Endothelial cell of umbilical vein (primary cell): ENCODE measurements around the gene DMBT1. TPM values are rescaled to one million over a fixed set of nuclear protein-coding genes. Genes with fewer than 3 reads are reported as not detected.

Experiments
- BruUV-seq: library from RNA; stranded (reverse); fragments of 400-500 nt; replicated peaks from 2 replicates; lab custom pipeline; 2021; lab: Mats Ljungman, UMichigan
- CTCF ChIA-PET: fragments of 300-600, 350-600 bp; sonication (Branson Sonifier 250); formaldehyde crosslinking; loops from one replicate; lab custom pipeline; 2021; ENCODE audit warnings: antibody characterized with exemption, inconsistent platforms; lab: Charles Lee
- POLR2A ChIA-PET: fragments of 300-600, 350-600 bp; sonication (Branson Sonifier 250); formaldehyde crosslinking; loops from one replicate; lab custom pipeline; 2021; ENCODE audit warnings: antibody characterized with exemption, inconsistent platforms; lab: Charles Lee
- DNase-seq: peaks from one replicate; pipeline ENCODE4 v3.0.0-alpha.2; 2011; ENCODE audit warnings: low read depth, low spot score
- FAIRE-seq: peaks from 2 replicates; lab custom pipeline; 2011; peaks lifted over from hg19 to GRCh38; lab: Jason Lieb, UNC
- H2AFZ ChIP-seq: 2 replicates; pipeline ENCODE4 v1.6.0; 2012; ENCODE audit warnings: low read depth, low read length, control low read depth, inconsistent platforms
- H3K27ac ChIP-seq: 2 replicates; pipeline ENCODE4 v1.5.1; 2011; ENCODE audit warnings: low read depth, mild to moderate bottlenecking, control low read depth, low read length, moderate library complexity; ENCODE audit not compliant: insufficient read depth
- H3K27me3 ChIP-seq, 2 experiments: 2 replicates each; pipeline versions ENCODE4 v1.6.0 to v1.6.1; 2011; ENCODE audit warnings: low read length in 2 of 2, mixed read lengths in 1 of 2; ENCODE audit not compliant: control insufficient read depth in 2 of 2, insufficient read depth in 2 of 2
- H3K36me3 ChIP-seq, 2 experiments: 2 replicates in 1 of 2; 3 replicates in 1 of 2; pipeline ENCODE4 v1.5.1; 2011; ENCODE audit warnings: low read length in 2 of 2, mild to moderate bottlenecking in 1 of 2, moderate library complexity in 1 of 2; ENCODE audit not compliant: control insufficient read depth in 2 of 2, insufficient read depth in 2 of 2; ENCODE audit errors: extremely low read depth in 1 of 2
- H3K4me1 ChIP-seq: 3 replicates; pipeline ENCODE4 v1.5.1; 2011; ENCODE audit warnings: mild to moderate bottlenecking, low read length; ENCODE audit not compliant: control insufficient read depth, insufficient read depth; ENCODE audit errors: extremely low read depth
- H3K4me2 ChIP-seq: 2 replicates; pipeline ENCODE4 v1.6.1; 2011; ENCODE audit warnings: low read length, control low read depth, mixed read lengths; ENCODE audit not compliant: insufficient read depth
- H3K4me3 ChIP-seq, 3 experiments: fragments of 200-600 bp in 1 of 3; sonication (generic), shearing (Covaris generic) in 1 of 3; replicated peaks in 1 of 3; 2 replicates each; pipeline ENCODE4 v1.5.1; 2011 to 2016; ENCODE audit warnings: control low read depth in 3 of 3, low read length in 3 of 3, mild to moderate bottlenecking in 2 of 3, inconsistent platforms in 1 of 3, low read depth in 1 of 3, moderate library complexity in 1 of 3; ENCODE audit not compliant: insufficient read depth in 1 of 3
- H3K79me2 ChIP-seq: 2 replicates; pipeline ENCODE4 v1.6.0; 2012; ENCODE audit warnings: low read length, inconsistent platforms; ENCODE audit not compliant: control insufficient read depth, insufficient read depth
- H3K9ac ChIP-seq: replicated peaks from 2 replicates; pipeline ENCODE3; 2011; ENCODE audit warnings: low read length, control low read depth; ENCODE audit not compliant: insufficient read depth; ENCODE audit errors: extremely low read depth
- H3K9me1 ChIP-seq: replicated peaks from 3 replicates; pipeline ENCODE4 v1.6.0; 2011; ENCODE audit warnings: mild to moderate bottlenecking, low read length; ENCODE audit not compliant: control insufficient read depth, insufficient read depth; ENCODE audit errors: extremely low read depth
- H3K9me3 ChIP-seq: replicated peaks from 2 replicates; pipeline ENCODE4 v1.5.1; 2012; ENCODE audit warnings: low read length, inconsistent platforms; ENCODE audit not compliant: control insufficient read depth, insufficient read depth
- H4K20me1 ChIP-seq: replicated peaks from 2 replicates; pipeline ENCODE3; 2011; ENCODE audit warnings: mild to moderate bottlenecking, low read length; ENCODE audit not compliant: control insufficient read depth, insufficient read depth; ENCODE audit errors: extremely low read depth
- CTCF ChIP-seq, 2 donors: IDR thresholded peaks; 1 replicate in 1 of 2; 2 replicates in 1 of 2; pipeline ENCODE4 v1.5.1; 2011; ENCODE audit warnings: low read length in 2 of 2, mild to moderate bottlenecking in 2 of 2, moderate library complexity in 2 of 2, control low read depth in 1 of 2, inconsistent platforms in 1 of 2, low read depth in 1 of 2; ENCODE audit not compliant: insufficient read depth in 1 of 2; ENCODE audit errors: extremely low read depth in 1 of 2
- EZH2 ChIP-seq: IDR thresholded peaks from 2 replicates; pipeline ENCODE4 v1.6.1; 2012; ENCODE audit warnings: borderline replicate concordance, low read depth, mild to moderate bottlenecking, moderate library complexity, low read length, inconsistent platforms; ENCODE audit not compliant: severe bottlenecking
- FOS ChIP-seq: IDR thresholded peaks from 2 replicates; pipeline ENCODE4 v1.6.1; 2011; ENCODE audit warnings: mild to moderate bottlenecking, low read length, moderate library complexity, borderline replicate concordance; ENCODE audit not compliant: insufficient read depth
- GATA2 ChIP-seq: IDR thresholded peaks from 2 replicates; pipeline ENCODE4 v1.7.0; 2011; ENCODE audit warnings: low read depth, mild to moderate bottlenecking, moderate library complexity, mixed read lengths, low read length; ENCODE audit not compliant: insufficient read length, insufficient read depth
- JUN ChIP-seq: IDR thresholded peaks from 2 replicates; pipeline ENCODE4 v1.6.1; 2011; ENCODE audit warnings: borderline replicate concordance, low read depth; ENCODE audit not compliant: insufficient read length, insufficient read depth
- MAX ChIP-seq: IDR thresholded peaks from 2 replicates; pipeline ENCODE4 v1.6.1; 2011; ENCODE audit not compliant: insufficient read depth, insufficient read length
- MYC ChIP-seq: IDR thresholded peaks from one replicate; pipeline ENCODE4 v1.6.1; 2011; ENCODE audit warnings: mild to moderate bottlenecking, low read depth, low read length
- POLR2A ChIP-seq: IDR thresholded peaks from 2 replicates; pipeline ENCODE4 v1.6.1; 2012; ENCODE audit warnings: low read depth, mild to moderate bottlenecking, control low read depth, low read length
- POLR2AphosphoS5 ChIP-seq: IDR thresholded peaks from 2 replicates; pipeline ENCODE4 v1.6.1; 2012; ENCODE audit warnings: low read depth, mild to moderate bottlenecking, control low read depth, low read length, moderate library complexity; ENCODE audit not compliant: insufficient read depth
- dilution Hi-C: fragments of 300-500 bp; cut with MboI; formaldehyde crosslinking; loops from one replicate; pipeline ENCODE4 v1.15.0; 2019; ENCODE audit warnings: low sequenced_read_pairs; ENCODE audit not compliant: extremely low pct_ligation_motif_present
- intact Hi-C: fragments of 100-400 bp; cut with micrococcal nuclease; formaldehyde crosslinking; loops from one replicate; pipeline ENCODE4 v1.10.0; 2022
- polyA plus RNA-seq, 4 experiments: library from polyadenylated mRNA; depleted of rRNA in 3 of 4; stranded (reverse) in 3 of 4; unstranded in 1 of 4; fragments of >200 nt; gene quantifications; 2 replicates each; pipeline versions ENCODE4 v1.2.1 to v1.2.3, GENCODE V29; 2011 to 2012; ENCODE audit warnings: missing spikeins in 1 of 4
- total RNA-seq: library from RNA; stranded (reverse); gene quantifications from 2 replicates; pipeline ENCODE4 v1.2.3, GENCODE V29; 2021

Gene DMBT1
- total and polyA plus RNA-seq, 2 donors (not counting 3 experiments of a cell fraction or from before 2014, with no cell fraction given) = 0.01 TPM; not detected in 1

GRCh38 chr10:122639801-122640200 is 79.2 kb downstream of the DMBT1 start:
- intact Hi-C loops = no loop called here
- TF ChIP-seq JUN (no peak), EZH2 (no peak), POLR2A (no peak), CTCF (IDR thresholded peaks at IDR 0.05; ENCODE audit: extremely low read depth in 1 of 2, insufficient read depth in 1 of 2, low read depth in 1 of 2, low read length in 2 of 2) (no peak), MYC (no peak), MAX (no peak), FOS (no peak), GATA2 (no peak), POLR2AphosphoS5 (no peak)
- no TSS peak for BruUV-seq
- ChIA-PET POLR2A (no interaction called here), CTCF (interaction anchor here (1.0 to 1.7 kb wide), 3 partner anchors 9 to 14 kb away, joined by 3 to 9 read pairs (median 7); no protein-coding TSS in a partner anchor)
- no peaks in the 10 kb centered on the region for H3K27me3 ChIP-seq
- H3K27ac ChIP-seq = no peak overlapping the region
- no peaks in the 10 kb centered on the region for H4K20me1 ChIP-seq
- DNase-seq (no peak), FAIRE-seq (no peak)
- H3K36me3 ChIP-seq = no peaks in the 10 kb centered on the region
- H3K4me1 ChIP-seq = no peaks in the 10 kb centered on the region
- H3K9ac ChIP-seq = no peak overlapping the region
- dilution Hi-C loops = no loop called here
- no peak overlapping the region for H3K4me2 ChIP-seq
- H3K9me1 ChIP-seq = no peaks in the 10 kb centered on the region
- no peak overlapping the region for H3K4me3 ChIP-seq
- H2AFZ ChIP-seq = no peak overlapping the region
- H3K9me3 ChIP-seq = no peaks in the 10 kb centered on the region
- H3K79me2 ChIP-seq = no peaks in the 10 kb centered on the region
